ENCODE results near the gene RAB8B. TPM values are rescaled to one million over a fixed set of nuclear protein-coding genes. Genes with fewer than 3 reads are reported as not detected.

The RAB8B gene
- total RNA-seq, 1 experiment from 2014 or later = 11.7 TPM

GRCh38 chr15:63165166-63165859 is 24.1 kb upstream of the RAB8B start:
- no peak for DNase-seq (ENCODE audit: unreplicated experiment)
- Mint-ChIP-seq H3K9me3 (ENCODE audit: unreplicated experiment) (no peaks in the 10 kb centered on the region), H3K4me3 (ENCODE audit: unreplicated experiment) (no peak overlapping the region), H3K4me1 (ENCODE audit: insufficient read depth, unreplicated experiment) (no peaks in the 10 kb centered on the region), H3K27ac (ENCODE audit: low read depth, unreplicated experiment) (no peak overlapping the region), H3K27me3 (ENCODE audit: insufficient read depth, unreplicated experiment) (no peaks in the 10 kb centered on the region), H3K36me3 (ENCODE audit: insufficient read depth, unreplicated experiment) (peaks cover 5% of the 10 kb centered on the region)
- ChIA-PET CTCF (interaction anchor here (0.9 to 1.4 kb wide), 2 partner anchors 10 kb away, joined by 3 to 4 read pairs; no protein-coding TSS in a partner anchor), POLR2A (interaction anchor here (1.0 to 1.2 kb wide), 2 partner anchors 13 to 21 kb away, joined by 3 to 4 read pairs; no protein-coding TSS in a partner anchor)
- no peak for TF ChIP-seq CTCF (IDR thresholded peaks at IDR 0.05; ENCODE audit: unreplicated experiment)
- no TSS peak for BruUV-seq (replicated peaks)
- intact Hi-C loops (cut with micrococcal nuclease) = no loop called here

GRCh38 chr15:63166219-63166618 is 23.2 kb upstream of the RAB8B start:
- Mint-ChIP-seq H3K27me3 (ENCODE audit: insufficient read depth, unreplicated experiment) (no peaks in the 10 kb centered on the region), H3K27ac (ENCODE audit: low read depth, unreplicated experiment) (no peak overlapping the region), H3K4me1 (ENCODE audit: insufficient read depth, unreplicated experiment) (no peaks in the 10 kb centered on the region), H3K9me3 (ENCODE audit: unreplicated experiment) (no peaks in the 10 kb centered on the region), H3K36me3 (ENCODE audit: insufficient read depth, unreplicated experiment) (no peaks in the 10 kb centered on the region), H3K4me3 (ENCODE audit: unreplicated experiment) (no peak overlapping the region)
- no peak for TF ChIP-seq CTCF (IDR thresholded peaks at IDR 0.05; ENCODE audit: unreplicated experiment)
- CTCF ChIA-PET = interaction anchor here (0.7 to 1.4 kb wide), 2 partner anchors 9 to 17 kb away, joined by 3 to 4 read pairs; no protein-coding TSS in a partner anchor
- intact Hi-C loops (cut with micrococcal nuclease) = no loop called here
- no TSS peak for BruUV-seq (replicated peaks)
- POLR2A ChIA-PET = interaction anchor here (1.0 to 1.2 kb wide), 2 partner anchors 12 to 20 kb away, joined by 3 to 4 read pairs; no protein-coding TSS in a partner anchor
- DNase-seq (ENCODE audit: unreplicated experiment) = peak; percentile 5

DNA sequence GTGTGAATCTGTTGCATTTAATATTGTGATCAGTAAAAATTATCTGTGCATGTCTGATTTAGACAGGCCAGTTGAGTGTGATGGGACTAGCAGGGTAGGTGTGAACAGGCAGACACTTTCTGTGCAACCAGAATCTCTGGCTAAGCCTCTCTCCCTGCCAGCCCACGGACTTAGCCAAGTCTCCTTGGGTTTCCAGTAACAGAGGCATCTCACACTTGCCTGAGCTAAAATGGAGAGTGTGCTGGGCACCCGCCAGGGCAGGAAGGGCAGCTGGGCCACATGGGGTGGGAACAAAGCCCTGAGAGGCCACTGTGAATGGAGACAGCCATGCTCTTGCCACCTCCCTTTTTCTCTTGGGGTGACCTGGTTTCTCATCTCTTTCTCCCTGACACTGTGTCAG is 19.6 kb upstream of the RAB8B start:
- H3K36me3 Mint-ChIP-seq (ENCODE audit: insufficient read depth, unreplicated experiment) = no peaks in the 10 kb centered on the region
- POLR2A ChIA-PET = no interaction called here
- no peak for DNase-seq (ENCODE audit: unreplicated experiment)
- no peaks in the 10 kb centered on the region for H3K9me3 Mint-ChIP-seq (ENCODE audit: unreplicated experiment)
- BruUV-seq (replicated peaks) = no TSS peak
- H3K4me3 Mint-ChIP-seq (ENCODE audit: unreplicated experiment) = no peak overlapping the region
- no peaks in the 10 kb centered on the region for H3K4me1 Mint-ChIP-seq (ENCODE audit: insufficient read depth, unreplicated experiment)
- no peak overlapping the region for H3K27ac Mint-ChIP-seq (ENCODE audit: low read depth, unreplicated experiment)
- CTCF ChIA-PET = interaction anchor here (0.6 kb wide), 1 partner anchor 114 kb away, joined by 3 read pairs; no protein-coding TSS in a partner anchor
- TF ChIP-seq CTCF (IDR thresholded peaks at IDR 0.05; ENCODE audit: unreplicated experiment) = no peak
- no peaks in the 10 kb centered on the region for H3K27me3 Mint-ChIP-seq (ENCODE audit: insufficient read depth, unreplicated experiment)
- intact Hi-C loops (cut with micrococcal nuclease) = no loop called here

DNA sequence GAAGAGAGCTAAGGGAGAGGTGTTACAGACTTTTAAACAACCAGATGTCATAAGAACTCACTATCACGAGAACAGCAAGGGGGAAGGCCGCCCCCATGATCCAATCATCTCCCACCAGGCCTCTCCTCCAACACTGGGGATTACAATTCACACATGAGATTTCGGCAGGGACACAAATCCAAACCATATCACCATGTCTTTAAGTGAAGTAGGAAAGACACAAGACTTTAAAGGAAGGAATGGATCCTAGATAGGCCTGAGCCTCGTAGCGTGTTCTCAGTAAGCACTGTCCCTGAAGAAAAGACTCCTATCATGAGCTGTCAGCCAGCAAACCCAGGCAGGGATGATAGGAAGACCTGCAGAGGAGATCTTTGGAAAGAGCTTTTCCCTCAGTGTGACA is 17.0 kb upstream of the RAB8B start:
- Mint-ChIP-seq H3K36me3 (ENCODE audit: insufficient read depth, unreplicated experiment) (no peaks in the 10 kb centered on the region), H3K27ac (ENCODE audit: low read depth, unreplicated experiment) (no peak overlapping the region), H3K4me3 (ENCODE audit: unreplicated experiment) (no peak overlapping the region), H3K27me3 (ENCODE audit: insufficient read depth, unreplicated experiment) (no peaks in the 10 kb centered on the region), H3K9me3 (ENCODE audit: unreplicated experiment) (no peaks in the 10 kb centered on the region), H3K4me1 (ENCODE audit: insufficient read depth, unreplicated experiment) (no peaks in the 10 kb centered on the region)
- BruUV-seq (replicated peaks) = no TSS peak
- ChIA-PET POLR2A (no interaction called here), CTCF (interaction anchor here (0.6 to 1.0 kb wide), 2 partner anchors 16 to 981 kb away, joined by 4 to 5 read pairs; partner anchors contain the start of gene RAB8B)
- intact Hi-C loops (cut with micrococcal nuclease) = no loop called here
- no peak for DNase-seq (ENCODE audit: unreplicated experiment)
- TF ChIP-seq CTCF (IDR thresholded peaks at IDR 0.05; ENCODE audit: unreplicated experiment) = no peak
